WTC11 (cell line): Measurements from ENCODE around the gene NT5C3B. TPM values are rescaled to one million over a fixed set of nuclear protein-coding genes. Genes with fewer than 3 reads are reported as not detected.

ENCODE experiments used
- CREM ChIP-seq: sonication (generic); formaldehyde crosslinking; IDR thresholded peaks from 2 replicates; pipeline ENCODE4 v1.8.1; 2022; ENCODE audit warnings: mild to moderate bottlenecking, missing genetic modification reagents, moderate library complexity
- ESRRA ChIP-seq: sonication (generic); formaldehyde crosslinking; IDR thresholded peaks from 2 replicates; pipeline ENCODE4 v1.8.1; 2022; ENCODE audit warnings: mild to moderate bottlenecking, missing genetic modification reagents, borderline replicate concordance
- ETV6 ChIP-seq: sonication (generic); formaldehyde crosslinking; IDR thresholded peaks from 2 replicates; pipeline ENCODE4 v1.8.1; 2022; ENCODE audit warnings: mild to moderate bottlenecking, missing genetic modification reagents
- GABPB1 ChIP-seq: sonication (generic); formaldehyde crosslinking; IDR thresholded peaks from 2 replicates; pipeline ENCODE4 v1.8.1; 2023; ENCODE audit warnings: mild to moderate bottlenecking, missing genetic modification reagents
- NFYB ChIP-seq: sonication (generic); formaldehyde crosslinking; conservative IDR thresholded peaks from 2 replicates; pipeline ENCODE4 v1.8.0; 2022; ENCODE audit warnings: low read depth, missing genetic modification reagents
- OVOL2 ChIP-seq: fragments of 250-450 bp; sonication (Bioruptor Pico); IDR thresholded peaks from 2 replicates; pipeline ENCODE4 v1.9.0; 2021; ENCODE audit warnings: mild to moderate bottlenecking, borderline replicate concordance
- TP53 ChIP-seq: sonication (generic); formaldehyde crosslinking; IDR thresholded peaks from 2 replicates; pipeline ENCODE4 v1.8.1; 2023; ENCODE audit warnings: mild to moderate bottlenecking, missing genetic modification reagents
- ZNF232 ChIP-seq: sonication (generic); formaldehyde crosslinking; IDR thresholded peaks from 2 replicates; pipeline ENCODE4 v1.8.0; 2022; ENCODE audit warnings: mild to moderate bottlenecking, missing genetic modification reagents
- ZNF317 ChIP-seq: sonication (generic); formaldehyde crosslinking; IDR thresholded peaks from 2 replicates; pipeline ENCODE4 v1.8.1; 2023; ENCODE audit warnings: low read depth, mild to moderate bottlenecking, moderate library complexity, missing genetic modification reagents, borderline replicate concordance
- ZNF396 ChIP-seq: fragments of 250-450 bp; sonication (Bioruptor Pico); IDR thresholded peaks from 2 replicates; pipeline ENCODE4 v1.8.0; 2021; ENCODE audit warnings: mild to moderate bottlenecking, moderate library complexity, borderline replicate concordance
- total RNA-seq: library from RNA; stranded (reverse); gene quantifications from 3 replicates; pipeline ENCODE4 v1.2.3, GENCODE V29; 2021
- TF ChIP-seq, protein P1 (sequence below): sonication (generic); formaldehyde crosslinking; conservative IDR thresholded peaks from 2 replicates; pipeline ENCODE4 v1.8.1; 2023; ENCODE audit warnings: mild to moderate bottlenecking, low read depth, missing genetic modification reagents, moderate library complexity
- TF ChIP-seq, protein P2 (sequence below): sonication (generic); formaldehyde crosslinking; IDR thresholded peaks from 2 replicates; pipeline ENCODE4 v1.8.0; 2023; ENCODE audit warnings: mild to moderate bottlenecking, missing genetic modification reagents
- TF ChIP-seq, protein P3 (sequence below): fragments of 250-450 bp; sonication (Bioruptor Pico); conservative IDR thresholded peaks from 2 replicates; pipeline ENCODE4 v1.9.0; 2021; ENCODE audit warnings: mild to moderate bottlenecking
- TF ChIP-seq, protein P4 (sequence below): sonication (generic); formaldehyde crosslinking; IDR thresholded peaks from 2 replicates; pipeline ENCODE4 v1.8.1; 2023; ENCODE audit warnings: mild to moderate bottlenecking, missing genetic modification reagents, moderate library complexity
- TF ChIP-seq, protein P5 (sequence below): sonication (generic); formaldehyde crosslinking; IDR thresholded peaks from 2 replicates; pipeline ENCODE4 v1.8.1; 2023; ENCODE audit warnings: mild to moderate bottlenecking, missing genetic modification reagents
- TF ChIP-seq, protein P6 (sequence below): sonication (generic); formaldehyde crosslinking; IDR thresholded peaks from 2 replicates; pipeline ENCODE4 v1.8.1; 2022; ENCODE audit warnings: low read depth, missing genetic modification reagents, borderline replicate concordance
- TF ChIP-seq, protein P7 (sequence below): sonication (generic); formaldehyde crosslinking; IDR thresholded peaks from 2 replicates; pipeline ENCODE4 v1.8.0; 2022; ENCODE audit warnings: missing genetic modification reagents
- TF ChIP-seq, protein P8 (sequence below): sonication (generic); formaldehyde crosslinking; IDR thresholded peaks from 2 replicates; pipeline ENCODE4 v1.8.1; 2022; ENCODE audit warnings: mild to moderate bottlenecking, missing genetic modification reagents, moderate library complexity, borderline replicate concordance

Gene NT5C3B
- total RNA-seq, 1 experiment from 2014 or later: 58.1 TPM

DNA sequence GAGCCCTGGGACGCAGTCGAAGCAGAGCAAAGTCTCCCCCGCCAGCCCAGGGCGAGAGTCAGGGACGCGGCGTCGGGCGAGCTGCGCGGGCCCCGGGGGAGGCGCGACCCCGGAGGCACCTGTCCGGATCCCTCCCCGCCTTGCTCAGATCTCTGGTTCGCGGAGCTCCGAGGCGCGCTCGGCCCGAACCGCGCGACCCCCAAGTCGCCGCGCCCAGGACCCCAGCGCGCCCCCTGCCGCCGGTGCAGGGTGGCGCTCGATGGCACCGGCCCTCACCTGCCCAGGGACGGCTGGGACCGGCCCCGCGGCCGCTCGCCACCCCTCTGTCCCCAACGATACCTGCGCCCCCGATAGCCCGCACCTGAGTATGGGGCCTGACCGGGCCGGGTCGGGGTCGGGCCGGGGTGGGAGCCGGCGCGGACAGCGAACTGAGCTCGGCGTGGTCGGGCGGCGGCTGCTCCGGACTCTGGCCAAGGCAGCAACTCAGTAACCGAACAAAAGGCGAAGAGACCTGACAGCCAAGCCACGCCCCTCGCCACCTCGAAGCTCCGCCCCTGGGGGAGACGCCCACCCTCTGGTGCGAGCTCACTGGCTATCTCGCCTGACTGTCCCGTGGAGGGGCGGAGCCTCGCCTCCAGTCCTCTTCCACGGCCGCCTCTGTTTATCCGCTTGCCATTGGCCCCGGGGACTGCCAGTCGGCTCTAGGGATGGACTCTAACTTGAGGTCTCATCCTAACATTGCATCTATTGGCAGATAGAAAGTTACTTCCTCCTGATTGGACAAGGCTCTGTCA lies 49.6 kb downstream of the NT5C3B start, which contains the start of gene JUP (continued):
- TF ChIP-seq, protein P1, sequence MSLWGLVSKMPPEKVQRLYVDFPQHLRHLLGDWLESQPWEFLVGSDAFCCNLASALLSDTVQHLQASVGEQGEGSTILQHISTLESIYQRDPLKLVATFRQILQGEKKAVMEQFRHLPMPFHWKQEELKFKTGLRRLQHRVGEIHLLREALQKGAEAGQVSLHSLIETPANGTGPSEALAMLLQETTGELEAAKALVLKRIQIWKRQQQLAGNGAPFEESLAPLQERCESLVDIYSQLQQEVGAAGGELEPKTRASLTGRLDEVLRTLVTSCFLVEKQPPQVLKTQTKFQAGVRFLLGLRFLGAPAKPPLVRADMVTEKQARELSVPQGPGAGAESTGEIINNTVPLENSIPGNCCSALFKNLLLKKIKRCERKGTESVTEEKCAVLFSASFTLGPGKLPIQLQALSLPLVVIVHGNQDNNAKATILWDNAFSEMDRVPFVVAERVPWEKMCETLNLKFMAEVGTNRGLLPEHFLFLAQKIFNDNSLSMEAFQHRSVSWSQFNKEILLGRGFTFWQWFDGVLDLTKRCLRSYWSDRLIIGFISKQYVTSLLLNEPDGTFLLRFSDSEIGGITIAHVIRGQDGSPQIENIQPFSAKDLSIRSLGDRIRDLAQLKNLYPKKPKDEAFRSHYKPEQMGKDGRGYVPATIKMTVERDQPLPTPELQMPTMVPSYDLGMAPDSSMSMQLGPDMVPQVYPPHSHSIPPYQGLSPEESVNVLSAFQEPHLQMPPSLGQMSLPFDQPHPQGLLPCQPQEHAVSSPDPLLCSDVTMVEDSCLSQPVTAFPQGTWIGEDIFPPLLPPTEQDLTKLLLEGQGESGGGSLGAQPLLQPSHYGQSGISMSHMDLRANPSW (CRISPR knock-in tag): no peak
- TF ChIP-seq, protein P2, sequence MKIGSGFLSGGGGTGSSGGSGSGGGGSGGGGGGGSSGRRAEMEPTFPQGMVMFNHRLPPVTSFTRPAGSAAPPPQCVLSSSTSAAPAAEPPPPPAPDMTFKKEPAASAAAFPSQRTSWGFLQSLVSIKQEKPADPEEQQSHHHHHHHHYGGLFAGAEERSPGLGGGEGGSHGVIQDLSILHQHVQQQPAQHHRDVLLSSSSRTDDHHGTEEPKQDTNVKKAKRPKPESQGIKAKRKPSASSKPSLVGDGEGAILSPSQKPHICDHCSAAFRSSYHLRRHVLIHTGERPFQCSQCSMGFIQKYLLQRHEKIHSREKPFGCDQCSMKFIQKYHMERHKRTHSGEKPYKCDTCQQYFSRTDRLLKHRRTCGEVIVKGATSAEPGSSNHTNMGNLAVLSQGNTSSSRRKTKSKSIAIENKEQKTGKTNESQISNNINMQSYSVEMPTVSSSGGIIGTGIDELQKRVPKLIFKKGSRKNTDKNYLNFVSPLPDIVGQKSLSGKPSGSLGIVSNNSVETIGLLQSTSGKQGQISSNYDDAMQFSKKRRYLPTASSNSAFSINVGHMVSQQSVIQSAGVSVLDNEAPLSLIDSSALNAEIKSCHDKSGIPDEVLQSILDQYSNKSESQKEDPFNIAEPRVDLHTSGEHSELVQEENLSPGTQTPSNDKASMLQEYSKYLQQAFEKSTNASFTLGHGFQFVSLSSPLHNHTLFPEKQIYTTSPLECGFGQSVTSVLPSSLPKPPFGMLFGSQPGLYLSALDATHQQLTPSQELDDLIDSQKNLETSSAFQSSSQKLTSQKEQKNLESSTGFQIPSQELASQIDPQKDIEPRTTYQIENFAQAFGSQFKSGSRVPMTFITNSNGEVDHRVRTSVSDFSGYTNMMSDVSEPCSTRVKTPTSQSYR (CRISPR knock-in tag): no peak
- TF ChIP-seq OVOL2 (CRISPR knock-in tag): no peak
- TF ChIP-seq, protein P3, sequence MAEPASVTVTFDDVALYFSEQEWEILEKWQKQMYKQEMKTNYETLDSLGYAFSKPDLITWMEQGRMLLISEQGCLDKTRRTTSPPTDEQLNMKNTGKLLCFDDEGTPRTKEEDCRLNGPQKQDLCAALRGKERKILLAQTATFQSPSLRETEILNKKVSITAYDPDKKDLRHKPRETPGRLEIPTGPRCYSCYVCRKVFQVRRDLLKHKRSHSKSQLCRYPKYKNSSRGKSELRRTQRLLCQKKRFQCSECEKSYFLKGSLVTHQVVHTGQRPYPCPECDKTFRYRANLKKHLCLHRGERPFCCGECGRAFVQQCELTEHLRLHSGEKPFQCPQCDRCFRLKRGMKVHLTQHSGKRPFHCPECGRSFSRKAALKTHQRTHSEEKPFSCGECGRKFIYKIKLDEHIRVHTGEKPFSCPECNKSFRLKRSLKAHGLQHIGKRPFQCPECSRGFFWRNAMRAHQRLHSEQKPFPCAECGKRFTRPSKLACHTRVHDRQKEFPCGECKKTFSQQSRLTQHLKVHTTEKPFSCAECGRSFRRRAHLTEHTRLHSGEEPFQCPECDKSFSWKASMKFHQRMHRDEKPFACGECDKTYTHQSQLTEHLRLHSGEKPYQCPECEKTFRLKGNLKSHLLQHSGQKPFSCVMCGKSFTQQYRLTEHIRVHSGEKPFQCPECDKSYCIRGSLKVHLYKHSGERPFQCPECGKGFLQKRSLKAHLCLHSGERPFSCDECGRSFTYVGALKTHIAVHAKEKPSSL (CRISPR knock-in tag): no peak
- TF ChIP-seq ETV6: no peak
- TF ChIP-seq ZNF317 (CRISPR knock-in tag): no peak
- TF ChIP-seq, protein P4, sequence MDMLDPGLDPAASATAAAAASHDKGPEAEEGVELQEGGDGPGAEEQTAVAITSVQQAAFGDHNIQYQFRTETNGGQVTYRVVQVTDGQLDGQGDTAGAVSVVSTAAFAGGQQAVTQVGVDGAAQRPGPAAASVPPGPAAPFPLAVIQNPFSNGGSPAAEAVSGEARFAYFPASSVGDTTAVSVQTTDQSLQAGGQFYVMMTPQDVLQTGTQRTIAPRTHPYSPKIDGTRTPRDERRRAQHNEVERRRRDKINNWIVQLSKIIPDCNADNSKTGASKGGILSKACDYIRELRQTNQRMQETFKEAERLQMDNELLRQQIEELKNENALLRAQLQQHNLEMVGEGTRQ (CRISPR knock-in tag): no peak
- TF ChIP-seq, protein P5, sequence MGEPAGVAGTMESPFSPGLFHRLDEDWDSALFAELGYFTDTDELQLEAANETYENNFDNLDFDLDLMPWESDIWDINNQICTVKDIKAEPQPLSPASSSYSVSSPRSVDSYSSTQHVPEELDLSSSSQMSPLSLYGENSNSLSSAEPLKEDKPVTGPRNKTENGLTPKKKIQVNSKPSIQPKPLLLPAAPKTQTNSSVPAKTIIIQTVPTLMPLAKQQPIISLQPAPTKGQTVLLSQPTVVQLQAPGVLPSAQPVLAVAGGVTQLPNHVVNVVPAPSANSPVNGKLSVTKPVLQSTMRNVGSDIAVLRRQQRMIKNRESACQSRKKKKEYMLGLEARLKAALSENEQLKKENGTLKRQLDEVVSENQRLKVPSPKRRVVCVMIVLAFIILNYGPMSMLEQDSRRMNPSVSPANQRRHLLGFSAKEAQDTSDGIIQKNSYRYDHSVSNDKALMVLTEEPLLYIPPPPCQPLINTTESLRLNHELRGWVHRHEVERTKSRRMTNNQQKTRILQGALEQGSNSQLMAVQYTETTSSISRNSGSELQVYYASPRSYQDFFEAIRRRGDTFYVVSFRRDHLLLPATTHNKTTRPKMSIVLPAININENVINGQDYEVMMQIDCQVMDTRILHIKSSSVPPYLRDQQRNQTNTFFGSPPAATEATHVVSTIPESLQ: no peak
- peak; percentile 28; the same call in 1 of the 2 replicates for TF ChIP-seq ESRRA
- TF ChIP-seq TP53 (CRISPR knock-in tag): peak; percentile 73; the same call in 1 of the 2 replicates
- TF ChIP-seq NFYB (CRISPR knock-in tag): peak; percentile 92
- peak; percentile 78; the same call in 1 of the 2 replicates for TF ChIP-seq ZNF396
- TF ChIP-seq ZNF232 (CRISPR knock-in tag): 0 out of 2 replicates have a peak, but pooled peaks have one; percentile 24
- TF ChIP-seq CREM: no peak
- TF ChIP-seq, protein P6, sequence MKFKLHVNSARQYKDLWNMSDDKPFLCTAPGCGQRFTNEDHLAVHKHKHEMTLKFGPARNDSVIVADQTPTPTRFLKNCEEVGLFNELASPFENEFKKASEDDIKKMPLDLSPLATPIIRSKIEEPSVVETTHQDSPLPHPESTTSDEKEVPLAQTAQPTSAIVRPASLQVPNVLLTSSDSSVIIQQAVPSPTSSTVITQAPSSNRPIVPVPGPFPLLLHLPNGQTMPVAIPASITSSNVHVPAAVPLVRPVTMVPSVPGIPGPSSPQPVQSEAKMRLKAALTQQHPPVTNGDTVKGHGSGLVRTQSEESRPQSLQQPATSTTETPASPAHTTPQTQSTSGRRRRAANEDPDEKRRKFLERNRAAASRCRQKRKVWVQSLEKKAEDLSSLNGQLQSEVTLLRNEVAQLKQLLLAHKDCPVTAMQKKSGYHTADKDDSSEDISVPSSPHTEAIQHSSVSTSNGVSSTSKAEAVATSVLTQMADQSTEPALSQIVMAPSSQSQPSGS (CRISPR knock-in tag): no peak
- peak; percentile 69; the same call in 1 of the 2 replicates for TF ChIP-seq GABPB1 (CRISPR knock-in tag)
- TF ChIP-seq, protein P7, sequence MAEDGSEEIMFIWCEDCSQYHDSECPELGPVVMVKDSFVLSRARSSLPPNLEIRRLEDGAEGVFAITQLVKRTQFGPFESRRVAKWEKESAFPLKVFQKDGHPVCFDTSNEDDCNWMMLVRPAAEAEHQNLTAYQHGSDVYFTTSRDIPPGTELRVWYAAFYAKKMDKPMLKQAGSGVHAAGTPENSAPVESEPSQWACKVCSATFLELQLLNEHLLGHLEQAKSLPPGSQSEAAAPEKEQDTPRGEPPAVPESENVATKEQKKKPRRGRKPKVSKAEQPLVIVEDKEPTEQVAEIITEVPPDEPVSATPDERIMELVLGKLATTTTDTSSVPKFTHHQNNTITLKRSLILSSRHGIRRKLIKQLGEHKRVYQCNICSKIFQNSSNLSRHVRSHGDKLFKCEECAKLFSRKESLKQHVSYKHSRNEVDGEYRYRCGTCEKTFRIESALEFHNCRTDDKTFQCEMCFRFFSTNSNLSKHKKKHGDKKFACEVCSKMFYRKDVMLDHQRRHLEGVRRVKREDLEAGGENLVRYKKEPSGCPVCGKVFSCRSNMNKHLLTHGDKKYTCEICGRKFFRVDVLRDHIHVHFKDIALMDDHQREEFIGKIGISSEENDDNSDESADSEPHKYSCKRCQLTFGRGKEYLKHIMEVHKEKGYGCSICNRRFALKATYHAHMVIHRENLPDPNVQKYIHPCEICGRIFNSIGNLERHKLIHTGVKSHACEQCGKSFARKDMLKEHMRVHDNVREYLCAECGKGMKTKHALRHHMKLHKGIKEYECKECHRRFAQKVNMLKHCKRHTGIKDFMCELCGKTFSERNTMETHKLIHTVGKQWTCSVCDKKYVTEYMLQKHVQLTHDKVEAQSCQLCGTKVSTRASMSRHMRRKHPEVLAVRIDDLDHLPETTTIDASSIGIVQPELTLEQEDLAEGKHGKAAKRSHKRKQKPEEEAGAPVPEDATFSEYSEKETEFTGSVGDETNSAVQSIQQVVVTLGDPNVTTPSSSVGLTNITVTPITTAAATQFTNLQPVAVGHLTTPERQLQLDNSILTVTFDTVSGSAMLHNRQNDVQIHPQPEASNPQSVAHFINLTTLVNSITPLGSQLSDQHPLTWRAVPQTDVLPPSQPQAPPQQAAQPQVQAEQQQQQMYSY (CRISPR knock-in tag): no peak
- TF ChIP-seq, protein P8, sequence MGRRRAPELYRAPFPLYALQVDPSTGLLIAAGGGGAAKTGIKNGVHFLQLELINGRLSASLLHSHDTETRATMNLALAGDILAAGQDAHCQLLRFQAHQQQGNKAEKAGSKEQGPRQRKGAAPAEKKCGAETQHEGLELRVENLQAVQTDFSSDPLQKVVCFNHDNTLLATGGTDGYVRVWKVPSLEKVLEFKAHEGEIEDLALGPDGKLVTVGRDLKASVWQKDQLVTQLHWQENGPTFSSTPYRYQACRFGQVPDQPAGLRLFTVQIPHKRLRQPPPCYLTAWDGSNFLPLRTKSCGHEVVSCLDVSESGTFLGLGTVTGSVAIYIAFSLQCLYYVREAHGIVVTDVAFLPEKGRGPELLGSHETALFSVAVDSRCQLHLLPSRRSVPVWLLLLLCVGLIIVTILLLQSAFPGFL (CRISPR knock-in tag): no peak; the same call in 1 of the 2 replicates
